ENCODE measurements around the gene YWHAB. TPM values are rescaled to one million over a fixed set of nuclear protein-coding genes. Genes with fewer than 3 reads are reported as not detected.

YWHAB gene
- total and polyA plus RNA-seq, 2 donors from 2014 or later: 156 to 216 TPM

DNA sequence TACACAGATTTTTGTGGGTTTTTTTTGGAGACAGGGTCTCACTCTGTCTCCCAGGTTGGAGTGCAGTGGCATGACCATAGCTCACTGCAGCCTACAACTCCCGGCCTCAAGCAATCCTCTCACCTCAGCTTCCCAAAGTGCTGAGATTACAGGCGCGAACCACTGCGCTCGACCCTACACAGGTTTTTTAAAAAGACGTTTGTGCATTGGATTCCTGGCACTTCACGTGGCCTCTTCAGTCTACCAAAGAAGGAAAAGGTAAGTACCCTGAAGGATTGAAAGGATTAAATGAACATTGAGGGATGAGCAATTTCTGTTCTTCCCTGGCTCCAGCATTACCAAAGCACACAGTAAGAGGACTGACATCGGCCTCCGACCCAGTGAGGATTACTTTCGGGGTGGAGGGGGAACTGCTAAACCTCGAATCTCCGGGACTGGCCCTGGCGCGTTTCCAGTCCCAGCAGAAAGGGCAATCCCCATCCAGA, 556 bp upstream of the YWHAB start:
- peak overlapping the region; percentile 80 to 83 (median 80) for H3K4me3 ChIP-seq (ENCODE audit: low read length in 3 of 3)
- FAIRE-seq (no peak), DNase-seq (no peak)
- H3K27me3 ChIP-seq (ENCODE audit: control insufficient read depth, insufficient read depth, low read length): no peaks in the 10 kb centered on the region
- H3K9me3 ChIP-seq (ENCODE audit: control insufficient read depth in 2 of 3, insufficient read depth in 1 of 3, low read length in 3 of 3): no peaks in the 10 kb centered on the region
- no peaks in the 10 kb centered on the region for H3K36me3 ChIP-seq (ENCODE audit: control insufficient read depth in 2 of 3, insufficient read depth in 3 of 3, low read length in 3 of 3)
- intact Hi-C loops (cut with DNase I): no loop called here
- H3K4me1 ChIP-seq (ENCODE audit: control insufficient read depth in 2 of 3, insufficient read depth in 2 of 3, low read depth in 1 of 3, low read length in 3 of 3): peaks cover 0 to 18% (median 10%) of the 10 kb centered on the region in 3 donors
- TF ChIP-seq, protein P1, sequence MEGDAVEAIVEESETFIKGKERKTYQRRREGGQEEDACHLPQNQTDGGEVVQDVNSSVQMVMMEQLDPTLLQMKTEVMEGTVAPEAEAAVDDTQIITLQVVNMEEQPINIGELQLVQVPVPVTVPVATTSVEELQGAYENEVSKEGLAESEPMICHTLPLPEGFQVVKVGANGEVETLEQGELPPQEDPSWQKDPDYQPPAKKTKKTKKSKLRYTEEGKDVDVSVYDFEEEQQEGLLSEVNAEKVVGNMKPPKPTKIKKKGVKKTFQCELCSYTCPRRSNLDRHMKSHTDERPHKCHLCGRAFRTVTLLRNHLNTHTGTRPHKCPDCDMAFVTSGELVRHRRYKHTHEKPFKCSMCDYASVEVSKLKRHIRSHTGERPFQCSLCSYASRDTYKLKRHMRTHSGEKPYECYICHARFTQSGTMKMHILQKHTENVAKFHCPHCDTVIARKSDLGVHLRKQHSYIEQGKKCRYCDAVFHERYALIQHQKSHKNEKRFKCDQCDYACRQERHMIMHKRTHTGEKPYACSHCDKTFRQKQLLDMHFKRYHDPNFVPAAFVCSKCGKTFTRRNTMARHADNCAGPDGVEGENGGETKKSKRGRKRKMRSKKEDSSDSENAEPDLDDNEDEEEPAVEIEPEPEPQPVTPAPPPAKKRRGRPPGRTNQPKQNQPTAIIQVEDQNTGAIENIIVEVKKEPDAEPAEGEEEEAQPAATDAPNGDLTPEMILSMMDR (IDR thresholded peaks at IDR 0.05; ENCODE audit: borderline replicate concordance, extremely low read depth, insufficient read depth): no peak
- H3K9ac ChIP-seq (ENCODE audit: low read length in 3 of 3): peak overlapping the region; percentile 46 to 69 (median 63)
- H3K27ac ChIP-seq (ENCODE audit: low read depth in 2 of 2, low read length in 2 of 2): peak overlapping the region; percentile 7 to 66

DNA sequence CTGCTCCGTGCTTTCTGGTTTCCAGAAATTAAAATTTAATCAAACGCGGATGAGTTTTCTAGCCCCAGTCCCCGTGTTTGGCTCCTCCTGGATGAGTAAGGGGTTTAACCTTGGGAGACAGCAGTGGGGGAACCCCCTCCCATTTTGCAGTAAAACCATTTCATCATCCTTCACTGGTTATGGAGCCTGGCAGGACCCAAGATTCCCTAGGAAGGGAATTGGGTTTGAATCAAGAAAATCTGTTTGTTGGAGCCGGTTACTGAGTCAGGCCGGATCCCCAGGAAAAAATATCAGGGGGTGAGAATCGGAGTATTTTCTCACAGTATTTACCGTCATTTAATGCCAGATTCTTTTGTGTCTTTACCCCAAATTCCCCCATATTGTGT, 754 bp downstream of the YWHAB start:
- intact Hi-C loops (cut with DNase I): no loop called here
- Histone ChIP-seq H3K27ac (ENCODE audit: low read depth in 2 of 2, low read length in 2 of 2) (peak overlapping the region; percentile 90 to 94), H3K4me3 (ENCODE audit: low read length in 3 of 3) (peak overlapping the region; percentile 66 to 91 (median 80)), H3K9ac (ENCODE audit: low read length in 3 of 3) (peak overlapping the region; percentile 33 to 85 (median 71)), H3K36me3 (ENCODE audit: control insufficient read depth in 2 of 3, insufficient read depth in 3 of 3, low read length in 3 of 3) (no peaks in the 10 kb centered on the region), H3K9me3 (ENCODE audit: control insufficient read depth in 2 of 3, insufficient read depth in 1 of 3, low read length in 3 of 3) (no peaks in the 10 kb centered on the region), H3K27me3 (ENCODE audit: control insufficient read depth, insufficient read depth, low read length) (no peaks in the 10 kb centered on the region), H3K4me1 (ENCODE audit: control insufficient read depth in 2 of 3, insufficient read depth in 2 of 3, low read depth in 1 of 3, low read length in 3 of 3) (peaks cover 0 to 18% (median 10%) of the 10 kb centered on the region in 3 donors)
- TF ChIP-seq, protein P1 (IDR thresholded peaks at IDR 0.05; ENCODE audit: borderline replicate concordance, extremely low read depth, insufficient read depth): no peak
- FAIRE-seq (no peak), DNase-seq (no peak)

DNA sequence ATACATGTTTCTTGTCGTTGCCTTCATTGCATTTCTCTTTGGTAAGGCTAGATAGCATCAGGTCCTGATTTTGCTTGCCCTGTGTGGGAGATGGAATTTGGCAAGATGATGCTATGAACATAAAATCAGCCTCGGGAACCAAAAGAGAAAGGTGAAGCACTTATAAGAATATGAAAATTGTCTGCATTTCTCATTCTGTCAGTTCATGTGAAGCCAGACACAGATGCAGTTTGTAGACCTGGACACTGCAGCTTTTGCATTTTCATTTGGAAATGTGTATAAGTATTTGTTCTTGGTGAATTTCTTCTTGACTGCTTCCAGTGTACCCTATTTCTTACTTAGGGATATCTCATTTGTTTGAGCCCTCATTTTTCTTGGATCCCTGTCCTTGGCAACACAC, 1.3 kb downstream of the YWHAB start:
- Histone ChIP-seq H3K36me3 (ENCODE audit: control insufficient read depth in 2 of 3, insufficient read depth in 3 of 3, low read length in 3 of 3) (no peaks in the 10 kb centered on the region), H3K9me3 (ENCODE audit: control insufficient read depth in 2 of 3, insufficient read depth in 1 of 3, low read length in 3 of 3) (no peaks in the 10 kb centered on the region), H3K9ac (ENCODE audit: low read length in 3 of 3) (peak overlapping the region in 2 of 3 donors; percentile 71 to 85), H3K4me3 (ENCODE audit: low read length in 3 of 3) (peak overlapping the region; percentile 4 to 91 (median 80)), H3K27ac (ENCODE audit: low read depth in 2 of 2, low read length in 2 of 2) (no peak overlapping the region), H3K27me3 (ENCODE audit: control insufficient read depth, insufficient read depth, low read length) (no peaks in the 10 kb centered on the region), H3K4me1 (ENCODE audit: control insufficient read depth in 2 of 3, insufficient read depth in 2 of 3, low read depth in 1 of 3, low read length in 3 of 3) (peaks cover 0 to 18% (median 10%) of the 10 kb centered on the region in 3 donors)
- DNase-seq (no peak), FAIRE-seq (no peak)
- intact Hi-C loops (cut with DNase I): no loop called here
- TF ChIP-seq, protein P1 (IDR thresholded peaks at IDR 0.05; ENCODE audit: borderline replicate concordance, extremely low read depth, insufficient read depth): no peak

DNA sequence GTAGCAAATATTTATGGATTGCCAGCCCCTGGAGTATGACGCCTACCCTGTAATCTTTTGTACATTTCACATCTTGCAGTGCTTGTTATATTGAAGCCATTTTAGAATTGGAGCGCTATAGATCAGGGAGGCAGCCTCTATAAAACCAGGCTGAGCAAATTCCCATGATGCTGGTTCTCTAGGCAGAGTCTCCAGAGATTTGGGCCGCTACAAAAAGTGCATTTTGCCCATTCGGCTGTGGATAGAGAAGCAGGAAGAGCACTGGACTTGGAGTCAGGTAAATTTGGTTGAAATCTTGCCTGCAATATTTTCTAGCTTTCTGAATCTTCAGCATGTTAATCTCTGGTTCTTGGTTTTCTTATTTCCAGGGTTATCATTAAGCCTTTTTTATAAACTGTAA, 2.0 kb downstream of the YWHAB start:
- H3K9ac ChIP-seq (ENCODE audit: low read length in 3 of 3): peak overlapping the region in 2 of 3 donors; percentile 13 to 85
- peaks cover 0 to 18% (median 10%) of the 10 kb centered on the region in 3 donors for H3K4me1 ChIP-seq (ENCODE audit: control insufficient read depth in 2 of 3, insufficient read depth in 2 of 3, low read depth in 1 of 3, low read length in 3 of 3)
- peak overlapping the region in 2 of 3 donors; percentile 2 to 91 for H3K4me3 ChIP-seq (ENCODE audit: low read length in 3 of 3)

More for the DNA sequence above, 2.0 kb downstream of the YWHAB start:
- intact Hi-C loops (cut with DNase I): no loop called here
- no peaks in the 10 kb centered on the region for H3K36me3 ChIP-seq (ENCODE audit: control insufficient read depth in 2 of 3, insufficient read depth in 3 of 3, low read length in 3 of 3)
- FAIRE-seq: no peak
- TF ChIP-seq, protein P1 (IDR thresholded peaks at IDR 0.05; ENCODE audit: borderline replicate concordance, extremely low read depth, insufficient read depth): no peak
- no peak overlapping the region for H3K27ac ChIP-seq (ENCODE audit: low read depth in 2 of 2, low read length in 2 of 2)
- no peaks in the 10 kb centered on the region for H3K27me3 ChIP-seq (ENCODE audit: control insufficient read depth, insufficient read depth, low read length)
- no peaks in the 10 kb centered on the region for H3K9me3 ChIP-seq (ENCODE audit: control insufficient read depth in 2 of 3, insufficient read depth in 1 of 3, low read length in 3 of 3)
- no peak for DNase-seq
